Activated naive CD4-positive, alpha-beta T cell treated with anti-CD3 and anti-CD28 coated beads, Interleukin-2, amount 10 ng/mL, durations not matched to agents 7 days and 5 days (primary cell): ENCODE results near the gene BANF2.
"Not testable (repeated sequence)": the region's sequence is repeated elsewhere in the genome, so short reads cannot be mapped to it uniquely, and the experiment has no call there.

Experiments
- CTCF ChIA-PET: fragments of 350-600 bp; sonication (Branson Sonifier 250); formaldehyde crosslinking; loops from one replicate; lab custom pipeline; 2021; ENCODE audit warnings: antibody characterized with exemption; lab: Charles Lee
- DNase-seq: peaks from one replicate; pipeline ENCODE4 v3.0.0-alpha.2; 2020
- H3K27ac Mint-ChIP-seq: one replicate; pipeline ENCODE4 v1.8.0; 2021; ENCODE audit warnings: mild to moderate bottlenecking, moderate library complexity, mixed read lengths
- H3K27me3 Mint-ChIP-seq: one replicate; pipeline ENCODE4 v1.8.0; 2021; ENCODE audit warnings: mild to moderate bottlenecking, mixed read lengths
- H3K36me3 Mint-ChIP-seq: one replicate; pipeline ENCODE4 v1.8.0; 2021; ENCODE audit warnings: mixed read lengths
- H3K4me1 Mint-ChIP-seq: one replicate; pipeline ENCODE4 v1.8.0; 2021; ENCODE audit warnings: mixed read lengths
- H3K4me3 Mint-ChIP-seq: one replicate; pipeline ENCODE4 v1.8.0; 2021; ENCODE audit warnings: mild to moderate bottlenecking, moderate library complexity, mixed read lengths
- H3K9me3 Mint-ChIP-seq: one replicate; pipeline ENCODE4 v1.8.0; 2021; ENCODE audit warnings: mixed read lengths

BANF2 gene

GRCh38 chr20:17658648-17658993 lies 41.1 kb upstream of the BANF2 start:
- Mint-ChIP-seq H3K9me3 (peaks cover 9% of the 10 kb centered on the region), H3K36me3 (peaks cover 37% of the 10 kb centered on the region), H3K4me3 (no peak overlapping the region), H3K4me1 (peaks cover 22% of the 10 kb centered on the region), H3K27ac (no peak overlapping the region), H3K27me3 (no peaks in the 10 kb centered on the region)
- peak; percentile 4 for DNase-seq
- CTCF ChIA-PET, result no interaction called here

- H3K9me3 Mint-ChIP-seq, DNase-seq, H3K4me3 Mint-ChIP-seq, H3K27me3 Mint-ChIP-seq, CTCF ChIA-PET, H3K27ac Mint-ChIP-seq: not testable (repeated sequence)
- Mint-ChIP-seq H3K36me3 (peaks cover 37% of the 10 kb centered on the region), H3K4me1 (peaks cover 30% of the 10 kb centered on the region)
Observed at GRCh38 chr20:17659344-17659743, 40.4 kb upstream of the BANF2 start.

- Mint-ChIP-seq H3K36me3 (peaks cover 37% of the 10 kb centered on the region), H3K4me3 (no peak overlapping the region), H3K9me3 (peaks cover 9% of the 10 kb centered on the region), H3K27me3 (no peaks in the 10 kb centered on the region), H3K27ac (no peak overlapping the region), H3K4me1 (peaks cover 34% of the 10 kb centered on the region)
- DNase-seq, result no peak
- CTCF ChIA-PET, result no interaction called here
Observed at GRCh38 chr20:17659801-17660200, 40.0 kb upstream of the BANF2 start.

- Mint-ChIP-seq H3K4me3 (no peak overlapping the region), H3K9me3 (peaks cover 9% of the 10 kb centered on the region), H3K36me3 (peaks cover 37% of the 10 kb centered on the region), H3K27me3 (no peaks in the 10 kb centered on the region), H3K27ac (no peak overlapping the region), H3K4me1 (peaks cover 41% of the 10 kb centered on the region)
- CTCF ChIA-PET, result no interaction called here
- no peak for DNase-seq
Observed at GRCh38 chr20:17660667-17661066, 39.1 kb upstream of the BANF2 start.

- Mint-ChIP-seq H3K4me1 (peaks cover 45% of the 10 kb centered on the region), H3K27me3 (no peaks in the 10 kb centered on the region), H3K36me3 (peaks cover 37% of the 10 kb centered on the region), H3K27ac (no peak overlapping the region), H3K9me3 (peaks cover 9% of the 10 kb centered on the region), H3K4me3 (no peak overlapping the region)
- no peak for DNase-seq
- CTCF ChIA-PET, result no interaction called here
Observed at GRCh38 chr20:17661121-17661744, 38.5 kb upstream of the BANF2 start.

- Mint-ChIP-seq H3K4me3 (no peak overlapping the region), H3K27me3 (no peaks in the 10 kb centered on the region), H3K4me1 (peaks cover 45% of the 10 kb centered on the region), H3K9me3 (peaks cover 9% of the 10 kb centered on the region), H3K36me3 (peaks cover 34% of the 10 kb centered on the region), H3K27ac (no peak overlapping the region)
- CTCF ChIA-PET, result no interaction called here
- DNase-seq, result no peak
Observed at GRCh38 chr20:17662333-17663039, 37.3 kb upstream of the BANF2 start.

GRCh38 chr20:17663040-17663399 lies 36.7 kb upstream of the BANF2 start:
- peaks cover 31% of the 10 kb centered on the region for H3K36me3 Mint-ChIP-seq
- H3K9me3 Mint-ChIP-seq, result peaks cover 9% of the 10 kb centered on the region
- no peaks in the 10 kb centered on the region for H3K27me3 Mint-ChIP-seq
- H3K4me1 Mint-ChIP-seq, result peaks cover 45% of the 10 kb centered on the region
- CTCF ChIA-PET, result no interaction called here
- no peak for DNase-seq
- H3K4me3 Mint-ChIP-seq, result no peak overlapping the region
- no peak overlapping the region for H3K27ac Mint-ChIP-seq

GRCh38 chr20:17663486-17663885 lies 36.3 kb upstream of the BANF2 start:
- Mint-ChIP-seq H3K4me1 (peaks cover 45% of the 10 kb centered on the region), H3K27ac (no peak overlapping the region), H3K9me3 (peaks cover 9% of the 10 kb centered on the region), H3K27me3 (no peaks in the 10 kb centered on the region), H3K4me3 (no peak overlapping the region), H3K36me3 (peaks cover 29% of the 10 kb centered on the region)
- no peak for DNase-seq
- CTCF ChIA-PET, result no interaction called here

GRCh38 chr20:17664025-17664633 lies 35.6 kb upstream of the BANF2 start:
- Mint-ChIP-seq H3K9me3 (peaks cover 7% of the 10 kb centered on the region), H3K4me1 (peaks cover 45% of the 10 kb centered on the region), H3K27ac (no peak overlapping the region), H3K27me3 (no peaks in the 10 kb centered on the region), H3K36me3 (peaks cover 31% of the 10 kb centered on the region), H3K4me3 (no peak overlapping the region)
- CTCF ChIA-PET, result interaction anchor here (0.6 to 1.5 kb wide), 2 partner anchors 10 to 128 kb away, joined by 3 to 4 read pairs; no protein-coding TSS in a partner anchor
- no peak for DNase-seq

GRCh38 chr20:17665756-17666155 lies 34.0 kb upstream of the BANF2 start:
- no peaks in the 10 kb centered on the region for H3K27me3 Mint-ChIP-seq
- H3K9me3 Mint-ChIP-seq, result no peaks in the 10 kb centered on the region
- CTCF ChIA-PET, result interaction anchor here (0.9 to 2.8 kb wide), 5 partner anchors 8 to 133 kb away, joined by 3 to 16 read pairs (median 4); partner anchors contain the start of gene RRBP1
- no peak for DNase-seq
- H3K27ac Mint-ChIP-seq, result no peak overlapping the region
- H3K4me3 Mint-ChIP-seq, result no peak overlapping the region
- H3K4me1 Mint-ChIP-seq, result peaks cover 41% of the 10 kb centered on the region
- H3K36me3 Mint-ChIP-seq, result peaks cover 21% of the 10 kb centered on the region

- no peak overlapping the region for H3K27ac Mint-ChIP-seq
- CTCF ChIA-PET, result interaction anchor here (0.6 to 2.8 kb wide), 5 partner anchors 10 to 473 kb away, joined by 3 to 16 read pairs (median 4); partner anchors contain the start of gene RRBP1
- H3K4me1 Mint-ChIP-seq, result peaks cover 41% of the 10 kb centered on the region
- no peaks in the 10 kb centered on the region for H3K9me3 Mint-ChIP-seq
- DNase-seq, result no peak
- no peak overlapping the region for H3K4me3 Mint-ChIP-seq
- no peaks in the 10 kb centered on the region for H3K27me3 Mint-ChIP-seq
- H3K36me3 Mint-ChIP-seq, result peaks cover 25% of the 10 kb centered on the region
Observed at GRCh38 chr20:17666481-17666880, 33.3 kb upstream of the BANF2 start.

GRCh38 chr20:17667445-17667844 lies 32.3 kb upstream of the BANF2 start:
- CTCF ChIA-PET, result interaction anchor here (1.2 to 2.8 kb wide), 2 partner anchors 11 to 14 kb away, joined by 3 to 16 read pairs; partner anchors contain the start of gene RRBP1
- Mint-ChIP-seq H3K27ac (no peak overlapping the region), H3K9me3 (no peaks in the 10 kb centered on the region), H3K36me3 (peaks cover 22% of the 10 kb centered on the region), H3K27me3 (no peaks in the 10 kb centered on the region), H3K4me1 (peaks cover 35% of the 10 kb centered on the region), H3K4me3 (no peak overlapping the region)
- no peak for DNase-seq

GRCh38 chr20:17668432-17668831 lies 31.3 kb upstream of the BANF2 start:
- CTCF ChIA-PET, result interaction anchor here (1.2 kb wide), 1 partner anchor 10 kb away, joined by 3 read pairs; no protein-coding TSS in a partner anchor
- Mint-ChIP-seq H3K4me1 (peaks cover 30% of the 10 kb centered on the region), H3K27me3 (no peaks in the 10 kb centered on the region), H3K27ac (no peak overlapping the region), H3K4me3 (no peak overlapping the region), H3K9me3 (no peaks in the 10 kb centered on the region), H3K36me3 (peaks cover 21% of the 10 kb centered on the region)
- DNase-seq, result no peak

GRCh38 chr20:17669306-17669931 lies 30.3 kb upstream of the BANF2 start:
- H3K27me3 Mint-ChIP-seq, result no peaks in the 10 kb centered on the region

More at GRCh38 chr20:17669306-17669931, 30.3 kb upstream of the BANF2 start:
- Mint-ChIP-seq H3K4me3 (no peak overlapping the region), H3K9me3 (no peaks in the 10 kb centered on the region), H3K36me3 (peaks cover 25% of the 10 kb centered on the region), H3K27ac (no peak overlapping the region), H3K4me1 (peaks cover 20% of the 10 kb centered on the region)
- CTCF ChIA-PET, result no interaction called here
- no peak for DNase-seq
